Measurements from ENCODE around the gene ABCF1.
A peak's percentile ranks its signal among the peaks of the same experiment; 100 is the strongest.

The ABCF1 gene

DNA sequence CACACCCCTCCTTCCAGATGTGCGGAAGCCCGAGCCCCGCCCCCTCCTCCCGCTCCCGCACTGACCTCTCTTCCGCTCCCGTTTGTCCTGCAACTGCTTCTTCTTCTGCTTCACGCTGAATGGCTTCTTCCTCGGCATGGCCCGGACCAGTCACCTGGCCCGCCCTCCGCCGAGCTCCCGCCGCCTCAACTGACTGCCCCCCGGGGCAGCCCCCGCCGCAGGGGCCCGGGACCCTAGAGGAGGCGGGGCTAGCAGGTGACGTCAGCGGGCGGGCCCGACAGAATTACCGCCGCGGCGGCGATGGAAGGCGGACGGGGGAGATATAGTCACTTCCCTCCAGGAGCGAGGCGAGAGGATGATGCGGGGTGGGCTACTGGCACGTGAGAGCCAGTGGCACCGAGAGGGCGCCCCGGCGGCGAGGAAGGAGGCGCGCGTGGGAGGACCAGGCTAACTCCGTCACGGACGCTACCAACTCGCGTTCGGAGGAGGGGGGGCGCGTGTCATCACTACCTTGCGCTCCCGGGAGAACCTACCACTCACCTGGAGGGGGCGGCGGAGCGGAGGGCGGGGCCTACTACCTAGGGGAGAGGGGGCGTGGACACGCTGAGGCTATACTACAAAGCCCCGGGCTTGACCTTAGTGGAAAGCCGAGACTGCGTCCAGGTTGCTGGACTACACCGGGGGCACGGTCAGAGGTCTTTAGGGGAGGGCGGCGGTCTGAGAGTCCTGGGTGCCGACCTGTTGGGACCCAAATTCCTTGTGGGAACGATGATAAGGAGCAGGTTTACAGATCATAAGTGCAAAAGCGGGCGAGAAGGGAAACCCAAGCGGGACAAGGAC is 15.0 kb upstream of the ABCF1 start, which contains the start of gene GNL1:
Gene GNL1, minus strand, starts transcription at position 424 of the 840 bp plus-strand sequence. Its CDS starts 286 bp downstream, at position 138.
- TF ChIP-seq SP1 (IDR thresholded peaks at IDR 0.05): peak; percentile 51; the same call in 1 of the 2 replicates
- no peak for TF ChIP-seq NFRKB (IDR thresholded peaks at IDR 0.05)
- TF ChIP-seq FOXM1 (IDR thresholded peaks at IDR 0.05; ENCODE audit: borderline replicate concordance): no peak
- peak; percentile 55 for TF ChIP-seq CTBP1 (IDR thresholded peaks at IDR 0.05; ENCODE audit: borderline replicate concordance)
- no peak for TF ChIP-seq HDGF (IDR thresholded peaks at IDR 0.05; ENCODE audit: borderline replicate concordance)
- TF ChIP-seq LEF1 (IDR thresholded peaks at IDR 0.05; ENCODE audit: borderline replicate concordance): no peak
- TF ChIP-seq ZNF384 (IDR thresholded peaks at IDR 0.05): no peak
- TF ChIP-seq FOXA1 (IDR thresholded peaks at IDR 0.05): no peak
- peak; percentile 58 for TF ChIP-seq TARDBP (IDR thresholded peaks at IDR 0.05)
- TF ChIP-seq SUZ12 (IDR thresholded peaks at IDR 0.05): no peak
- no peak for TF ChIP-seq ARNT (IDR thresholded peaks at IDR 0.05)
- peak; percentile 51; the same call in 1 of the 2 replicates for TF ChIP-seq BHLHE40 (IDR thresholded peaks at IDR 0.05; ENCODE audit: borderline replicate concordance)
- TF ChIP-seq, protein P1, sequence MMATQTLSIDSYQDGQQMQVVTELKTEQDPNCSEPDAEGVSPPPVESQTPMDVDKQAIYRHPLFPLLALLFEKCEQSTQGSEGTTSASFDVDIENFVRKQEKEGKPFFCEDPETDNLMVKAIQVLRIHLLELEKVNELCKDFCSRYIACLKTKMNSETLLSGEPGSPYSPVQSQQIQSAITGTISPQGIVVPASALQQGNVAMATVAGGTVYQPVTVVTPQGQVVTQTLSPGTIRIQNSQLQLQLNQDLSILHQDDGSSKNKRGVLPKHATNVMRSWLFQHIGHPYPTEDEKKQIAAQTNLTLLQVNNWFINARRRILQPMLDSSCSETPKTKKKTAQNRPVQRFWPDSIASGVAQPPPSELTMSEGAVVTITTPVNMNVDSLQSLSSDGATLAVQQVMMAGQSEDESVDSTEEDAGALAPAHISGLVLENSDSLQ (IDR thresholded peaks at IDR 0.05): no peak
- no peak for TF ChIP-seq FOXK2 (IDR thresholded peaks at IDR 0.05)
- peak; percentile 65 for TF ChIP-seq L3MBTL2 (conservative IDR thresholded peaks at IDR 0.05)
- TF ChIP-seq ELF4 (IDR thresholded peaks at IDR 0.05): 0 out of 2 replicates have a peak, but pooled peaks have one; percentile 15
- DNase-seq (ENCODE audit: extremely low spot score): peak; percentile 85
- CTCF ChIA-PET: interaction anchor here (2.1 kb wide), 1 partner anchor 12 kb away, joined by 14 read pairs; no protein-coding TSS in a partner anchor
- POLR2A ChIA-PET: interaction anchor here (0.6 to 3.6 kb wide), 8 partner anchors 10 to 339 kb away, joined by 3 to 32 read pairs (median 16); partner anchors contain the start of gene ABCF1

DNA sequence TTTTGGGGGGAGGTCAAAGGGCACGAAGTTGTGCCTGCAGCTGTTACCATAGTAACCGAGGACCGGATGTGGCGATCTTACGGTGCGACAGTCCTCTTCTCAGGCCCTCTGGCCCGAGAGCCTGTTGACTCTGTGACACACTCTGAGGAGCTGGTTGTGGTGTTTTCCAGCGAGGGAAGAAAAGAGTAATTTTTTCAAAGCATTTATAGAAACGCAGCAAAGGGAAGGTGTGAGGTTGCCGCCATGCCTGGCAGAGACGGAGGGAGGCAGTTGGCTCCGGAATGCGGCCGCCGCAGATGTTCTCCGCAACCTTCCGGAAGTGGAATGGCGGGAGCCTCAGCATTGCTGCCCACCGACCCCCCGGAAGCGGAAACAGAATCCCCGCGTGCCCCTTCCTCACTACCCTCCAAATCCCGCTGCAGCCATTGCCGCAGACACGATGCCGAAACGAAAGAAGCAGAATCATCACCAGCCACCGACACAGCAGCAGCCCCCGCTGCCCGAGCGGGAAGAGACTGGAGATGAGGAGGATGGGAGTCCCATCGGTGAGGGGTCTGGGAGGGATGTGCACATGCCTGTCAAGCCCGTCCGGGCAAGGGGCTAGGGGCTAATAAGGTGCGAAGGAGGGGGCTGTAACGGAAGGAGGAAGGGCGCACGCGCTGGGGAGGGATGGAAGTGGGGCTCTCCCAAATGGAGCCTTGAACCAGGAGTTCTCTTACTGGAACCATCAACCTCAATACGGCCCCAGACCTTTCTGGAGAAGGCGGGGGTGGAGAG is 14.1 kb upstream of the ABCF1 start, which contains the start of gene PRR3:
Gene PRR3, plus strand, starts transcription at position 390 of the 777 bp plus-strand sequence. Its CDS starts 50 bp downstream, at position 440.
- CTCF ChIA-PET: interaction anchor here (0.9 kb wide), 1 partner anchor 17 kb away, joined by 3 read pairs; no protein-coding TSS in a partner anchor
- DNase-seq (ENCODE audit: extremely low spot score): peak; percentile 85
- POLR2A ChIA-PET: interaction anchor here (0.6 to 3.6 kb wide), 15 partner anchors 10 to 601 kb away, joined by 3 to 32 read pairs (median 5); partner anchors contain the start of genes ABCF1 and TCF19
- TF ChIP-seq ELF4 (IDR thresholded peaks at IDR 0.05): peak; percentile 60
- no peak for TF ChIP-seq ARNT (IDR thresholded peaks at IDR 0.05)
- TF ChIP-seq L3MBTL2 (conservative IDR thresholded peaks at IDR 0.05): peak; percentile 100
- TF ChIP-seq, protein P1 (IDR thresholded peaks at IDR 0.05): peak; percentile 36; the same call in 1 of the 2 replicates
- peak; percentile 44; the same call in 1 of the 2 replicates for TF ChIP-seq NFRKB (IDR thresholded peaks at IDR 0.05)

DNA sequence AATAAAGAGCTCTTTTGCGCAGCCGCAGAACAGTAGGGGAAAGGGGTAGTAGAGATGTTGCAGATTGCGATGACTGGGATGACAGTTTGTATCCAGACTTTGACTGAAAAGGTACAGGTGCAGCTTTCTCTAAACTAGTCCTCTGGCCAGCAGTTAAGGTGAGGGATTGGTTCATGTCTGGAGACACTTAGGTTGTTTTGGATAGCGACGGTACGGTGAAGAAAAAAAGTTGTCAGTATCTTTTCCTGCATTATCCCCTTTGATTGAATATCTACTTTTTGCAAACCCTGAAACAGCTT is 13.6 kb upstream of the ABCF1 start:
- TF ChIP-seq FOXA1 (IDR thresholded peaks at IDR 0.05): no peak
- no peak for TF ChIP-seq BHLHE40 (IDR thresholded peaks at IDR 0.05; ENCODE audit: borderline replicate concordance)
- no peak for TF ChIP-seq ZNF384 (IDR thresholded peaks at IDR 0.05)
- no peak for TF ChIP-seq CTBP1 (IDR thresholded peaks at IDR 0.05; ENCODE audit: borderline replicate concordance)
- no peak for TF ChIP-seq FOXK2 (IDR thresholded peaks at IDR 0.05)
- TF ChIP-seq SUZ12 (IDR thresholded peaks at IDR 0.05): no peak
- TF ChIP-seq HDGF (IDR thresholded peaks at IDR 0.05; ENCODE audit: borderline replicate concordance): no peak
- no peak for TF ChIP-seq FOXM1 (IDR thresholded peaks at IDR 0.05; ENCODE audit: borderline replicate concordance)
- TF ChIP-seq TARDBP (IDR thresholded peaks at IDR 0.05): no peak
- TF ChIP-seq, protein P1 (IDR thresholded peaks at IDR 0.05): no peak
- CTCF ChIA-PET: interaction anchor here (0.9 kb wide), 1 partner anchor 17 kb away, joined by 3 read pairs; no protein-coding TSS in a partner anchor
- POLR2A ChIA-PET: interaction anchor here (0.6 to 3.6 kb wide), 13 partner anchors 9 to 601 kb away, joined by 3 to 32 read pairs (median 5); partner anchors contain the start of genes ABCF1 and TCF19
- no peak for DNase-seq (ENCODE audit: extremely low spot score)

DNA sequence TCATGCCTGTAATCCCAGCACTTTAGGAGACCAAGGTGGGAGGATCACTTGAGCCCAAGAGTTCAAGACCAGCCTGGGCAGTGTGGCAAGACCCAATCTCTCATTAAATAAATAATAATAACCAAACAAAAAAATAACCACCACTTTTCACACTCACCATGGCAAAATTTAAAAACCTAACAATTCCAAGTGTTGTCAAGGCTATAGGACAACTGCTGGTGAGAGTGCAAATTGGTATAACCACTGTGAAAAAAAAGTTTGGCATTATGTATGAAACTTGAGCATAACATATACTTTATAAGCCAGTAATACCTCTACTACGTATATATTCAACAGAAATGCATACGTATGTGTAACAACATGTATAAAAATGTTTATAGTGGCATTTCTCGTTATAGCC is 10.3 kb upstream of the ABCF1 start:
- POLR2A ChIA-PET: interaction anchor here (0.6 kb wide), 1 partner anchor 10 kb away, joined by 3 read pairs; the partner anchor contains the start of gene ABCF1

More for the DNA sequence above, 10.3 kb upstream of the ABCF1 start:
- CTCF ChIA-PET: no interaction called here
- DNase-seq (ENCODE audit: extremely low spot score): no peak
- no peak for TF ChIP-seq FOXM1 (IDR thresholded peaks at IDR 0.05; ENCODE audit: borderline replicate concordance)
- no peak for TF ChIP-seq HDGF (IDR thresholded peaks at IDR 0.05; ENCODE audit: borderline replicate concordance)
- no peak for TF ChIP-seq ELF4 (IDR thresholded peaks at IDR 0.05)
- TF ChIP-seq BHLHE40 (IDR thresholded peaks at IDR 0.05; ENCODE audit: borderline replicate concordance): no peak
- no peak for TF ChIP-seq SUZ12 (IDR thresholded peaks at IDR 0.05)
- TF ChIP-seq, protein P1 (IDR thresholded peaks at IDR 0.05): no peak
- TF ChIP-seq FOXA1 (IDR thresholded peaks at IDR 0.05): no peak
- TF ChIP-seq FOXK2 (IDR thresholded peaks at IDR 0.05): no peak
- TF ChIP-seq ZNF384 (IDR thresholded peaks at IDR 0.05): no peak
- no peak for TF ChIP-seq LEF1 (IDR thresholded peaks at IDR 0.05; ENCODE audit: borderline replicate concordance)
- TF ChIP-seq NFRKB (IDR thresholded peaks at IDR 0.05): no peak
